Activated CD8-positive, alpha-beta memory T cell treated with anti-CD3 and anti-CD28 coated beads, Interleukin-2, amount 50 U/mL, for 4 hours (primary cell): ENCODE data around the gene C22orf31.

Experiments used
- DNase-seq: peaks from one replicate; pipeline ENCODE4 v3.0.0-alpha.2; 2020

The C22orf31 gene

DNA sequence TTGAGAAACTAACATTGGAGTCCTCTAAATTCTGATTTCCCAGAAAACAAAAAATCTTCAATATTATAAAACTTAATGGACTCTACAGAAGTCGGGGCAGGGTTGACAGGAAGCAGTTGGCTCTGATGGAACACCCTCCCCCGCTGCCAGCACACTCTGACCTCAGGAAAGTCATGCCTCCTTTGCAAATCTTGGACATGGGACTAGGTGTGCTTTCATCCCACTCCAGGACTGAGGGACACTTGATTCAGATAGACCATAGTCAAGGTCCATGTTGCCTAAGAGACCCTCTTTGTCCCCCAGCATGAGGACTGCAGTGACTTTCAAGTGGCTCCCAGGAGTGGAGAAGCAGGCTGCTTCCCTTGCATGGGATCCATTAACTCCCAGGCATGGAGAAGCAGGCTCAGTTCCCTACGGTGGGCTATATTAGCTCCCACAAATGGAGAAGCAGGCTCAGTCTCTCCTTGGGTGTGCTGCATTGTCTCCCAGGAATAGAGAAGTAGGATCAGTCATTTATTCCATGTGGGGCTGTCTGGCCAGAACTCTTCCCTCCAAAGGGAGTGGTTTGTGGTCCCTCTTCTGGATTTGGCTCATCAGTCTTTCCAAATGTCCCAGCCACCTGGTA, 38.3 kb downstream of the C22orf31 start:
- DNase-seq: no peak

- no peak for DNase-seq
These were observed 39.4 kb downstream of the C22orf31 start for GRCh38 chr22:29022101-29022817.

DNA sequence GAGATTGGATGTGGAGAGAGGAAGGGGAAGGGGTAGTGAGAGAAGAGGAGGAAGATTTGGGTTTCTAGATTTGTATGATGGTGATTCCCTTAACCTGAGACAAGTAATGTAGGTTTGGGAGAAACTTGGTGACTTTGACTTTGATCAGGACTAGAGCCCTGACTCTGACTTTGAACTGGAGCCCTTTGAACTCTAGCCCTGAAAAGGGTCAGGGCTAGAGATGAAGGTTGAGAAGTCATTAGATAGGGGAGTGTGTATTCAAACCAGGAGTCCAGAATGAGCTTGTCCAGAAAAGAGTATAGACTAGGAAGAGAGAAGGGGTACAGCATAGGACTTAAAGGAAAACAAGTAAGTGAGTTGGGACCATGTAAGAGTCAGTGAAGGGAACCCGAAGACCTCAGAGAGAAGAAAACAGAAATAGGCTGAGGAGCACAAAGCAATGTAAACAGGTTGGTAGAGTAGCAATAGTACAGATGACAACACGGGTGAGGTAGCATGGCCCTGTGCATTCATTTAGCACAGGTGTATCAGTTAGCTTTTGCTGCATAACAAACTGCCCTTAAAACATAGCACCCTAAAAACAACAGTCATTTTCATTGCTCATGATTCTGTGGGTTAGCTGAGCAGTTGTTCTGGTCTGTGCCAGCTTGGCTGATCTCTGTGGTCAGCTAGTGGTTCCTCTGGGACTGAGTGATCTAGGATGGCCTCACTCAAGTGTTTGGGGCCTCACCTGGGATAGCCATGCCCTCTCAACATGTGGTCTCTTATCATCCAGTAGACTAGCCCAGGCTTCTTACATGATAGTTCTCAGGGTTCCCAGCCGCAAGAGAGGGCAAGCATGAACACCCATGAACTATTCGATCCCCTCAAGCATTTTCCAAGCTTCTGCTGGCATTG, 43.1 kb downstream of the C22orf31 start:
- no peak for DNase-seq

DNA sequence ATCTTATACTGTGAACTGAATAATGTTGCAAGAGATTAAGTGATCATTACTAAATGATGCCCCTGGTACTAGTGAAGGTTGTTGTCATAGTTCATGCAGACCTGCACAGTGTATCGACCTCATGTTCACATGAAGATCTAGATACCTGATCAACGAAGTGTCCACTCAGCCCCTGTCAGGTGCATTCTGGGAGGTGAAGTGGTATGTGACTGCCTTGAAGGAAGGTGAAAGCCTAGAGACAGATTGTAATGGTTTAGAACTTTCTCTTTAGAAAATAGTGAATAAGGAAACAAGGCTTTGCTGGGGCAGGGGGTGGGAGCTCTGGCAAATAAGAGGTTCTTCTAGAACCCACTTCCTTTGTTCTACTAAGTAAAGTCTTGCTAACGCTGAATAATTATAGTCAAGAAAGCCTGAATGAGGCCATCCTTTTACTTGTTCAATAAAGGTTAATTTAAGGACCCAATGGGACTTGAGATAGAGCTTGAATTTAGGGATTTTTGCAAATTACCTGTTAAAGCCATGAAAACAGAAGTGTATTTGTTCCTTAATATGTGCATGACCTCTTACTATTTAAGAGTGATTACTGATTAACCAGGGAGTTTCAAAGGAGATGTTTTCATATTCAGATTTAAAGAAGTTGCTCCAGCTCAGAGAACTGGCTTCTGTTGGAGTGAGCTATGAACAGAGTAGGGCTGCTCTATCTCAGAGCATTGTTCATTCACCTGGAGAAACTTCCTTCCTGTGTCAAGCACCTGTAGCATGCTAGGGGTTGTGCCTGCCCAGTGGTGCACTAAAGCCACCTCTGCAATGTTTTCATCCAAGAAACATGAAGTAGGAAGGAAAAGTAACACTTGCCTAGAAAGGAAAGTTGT, 45.3 kb downstream of the C22orf31 start:
- DNase-seq: no peak

- no peak for DNase-seq
These were observed 46.9 kb downstream of the C22orf31 start for GRCh38 chr22:29014773-29015172.

GRCh38 chr22:29014293-29014692, 47.3 kb downstream of the C22orf31 start:
- DNase-seq: no peak

DNA sequence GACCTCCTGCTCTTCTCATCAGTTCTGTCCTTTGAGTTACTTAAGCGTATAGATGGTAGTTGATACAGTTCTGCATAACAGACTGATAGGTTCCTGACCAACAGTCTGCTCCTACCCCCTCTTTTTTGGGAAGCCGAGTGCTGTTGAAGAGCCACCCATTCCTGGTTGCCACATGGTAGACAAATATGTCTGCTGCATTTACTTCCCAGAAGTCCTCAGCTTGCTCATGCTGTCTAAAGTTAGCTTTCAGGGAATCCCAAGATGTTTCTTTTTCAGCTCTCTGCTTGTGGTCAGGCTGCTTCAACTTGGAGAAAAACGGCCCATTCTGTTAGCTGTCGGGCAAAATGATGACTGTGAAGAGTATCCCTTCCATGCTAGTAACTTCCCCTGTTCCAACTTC, 48.7 kb downstream of the C22orf31 start:
- no peak for DNase-seq

- DNase-seq: no peak
These were observed 49.6 kb downstream of the C22orf31 start for GRCh38 chr22:29012101-29012433.

- no peak for DNase-seq
These were observed 50.2 kb downstream of the C22orf31 start for GRCh38 chr22:29011240-29012100.

- no peak for DNase-seq
These were observed 52.5 kb downstream of the C22orf31 start for GRCh38 chr22:29009148-29009547.
